LHCN-M2 (cell line): ENCODE measurements around the gene MX2. TPM values are rescaled to one million over a fixed set of nuclear protein-coding genes. Genes with fewer than 3 reads are reported as not detected.
"Not testable (repeated sequence)": the region's sequence is repeated elsewhere in the genome, so short reads cannot be mapped to it uniquely, and the experiment has no call there.

Experiments
- DNase-seq: peaks from one replicate; pipeline ENCODE4 v3.0.0-alpha.2; 2012; ENCODE audit warnings: low read depth
- total RNA-seq: library from RNA; depleted of rRNA; stranded (reverse); fragments of >200 nt; gene quantifications from 2 replicates; pipeline ENCODE4 v1.2.3, GENCODE V29; 2014

The MX2 gene
- total RNA-seq, 1 experiment from 2014 or later: 0.69 TPM

- DNase-seq: no peak
Observed at GRCh38 chr21:41333752-41334151, 28.1 kb upstream of the MX2 start.

GRCh38 chr21:41337515-41337914 is 24.3 kb upstream of the MX2 start:
- DNase-seq: no peak

- no peak for DNase-seq
Observed at GRCh38 chr21:41338455-41338854, 23.4 kb upstream of the MX2 start.

- no peak for DNase-seq
Observed at GRCh38 chr21:41342035-41342434, 19.8 kb upstream of the MX2 start.

- no peak for DNase-seq
Observed at GRCh38 chr21:41344146-41344545, 17.7 kb upstream of the MX2 start.

GRCh38 chr21:41345356-41345755 is 16.5 kb upstream of the MX2 start:
- DNase-seq: no peak

GRCh38 chr21:41345934-41346685 is 15.7 kb upstream of the MX2 start:
- DNase-seq: no peak

- no peak for DNase-seq
Observed at GRCh38 chr21:41346758-41347157, 15.1 kb upstream of the MX2 start.

GRCh38 chr21:41348434-41348833 is 13.4 kb upstream of the MX2 start:
- no peak for DNase-seq

GRCh38 chr21:41349126-41349525 is 12.7 kb upstream of the MX2 start:
- DNase-seq: no peak

GRCh38 chr21:41349619-41350390 is 12.0 kb upstream of the MX2 start:
- DNase-seq: no peak

GRCh38 chr21:41350436-41351155 is 11.2 kb upstream of the MX2 start:
- DNase-seq: no peak

GRCh38 chr21:41357546-41357945 is 4.3 kb upstream of the MX2 start:
- DNase-seq: no peak

- DNase-seq: no peak
Observed at GRCh38 chr21:41358193-41359166, 3.3 kb upstream of the MX2 start.

GRCh38 chr21:41359286-41359685 is 2.5 kb upstream of the MX2 start:
- no peak for DNase-seq

- DNase-seq: not testable (repeated sequence)
Observed at GRCh38 chr21:41359754-41360071, 2.1 kb upstream of the MX2 start.

- DNase-seq: no peak
Observed at GRCh38 chr21:41360072-41360821, 1.6 kb upstream of the MX2 start.

- DNase-seq: no peak
Observed at GRCh38 chr21:41361053-41361785, 608 bp upstream of the MX2 start.

- DNase-seq: no peak
Observed at GRCh38 chr21:41362605-41363369, 960 bp downstream of the MX2 start.
